Stimulated activated CD8-positive, alpha-beta memory T cell treated with anti-CD3 and anti-CD28 coated beads, Interleukin-2, amount 100 ng/mL, for 48 hours (primary cell): ENCODE measurements around the gene C19orf67.
"Not testable (repeated sequence)": the region's sequence is repeated elsewhere in the genome, so short reads cannot be mapped to it uniquely, and the experiment has no call there.

Experiments
- DNase-seq, 2 donors: peaks; one replicate each; pipeline ENCODE4 v3.0.0-alpha.2; 2020; ENCODE audit warnings: low read depth in 2 of 2

The C19orf67 gene

GRCh38 chr19:14056741-14057356, 28.7 kb downstream of the C19orf67 start:
- no peak for DNase-seq

GRCh38 chr19:14056069-14056666, 29.4 kb downstream of the C19orf67 start:
- no peak for DNase-seq

GRCh38 chr19:14055396-14055795, 30.2 kb downstream of the C19orf67 start:
- no peak for DNase-seq

GRCh38 chr19:14054721-14055120, 30.9 kb downstream of the C19orf67 start:
- DNase-seq, result no peak

- no peak for DNase-seq
These were observed 31.5 kb downstream of the C19orf67 start for GRCh38 chr19:14054099-14054498.

- no peak for DNase-seq
These were observed 32.1 kb downstream of the C19orf67 start for GRCh38 chr19:14053500-14053899.

- DNase-seq, result no peak
These were observed 32.6 kb downstream of the C19orf67 start for GRCh38 chr19:14053032-14053431.

GRCh38 chr19:14052470-14052869, 33.1 kb downstream of the C19orf67 start:
- no peak for DNase-seq

- DNase-seq, result no peak
These were observed 33.6 kb downstream of the C19orf67 start for GRCh38 chr19:14051980-14052379.

GRCh38 chr19:14050961-14051360, 34.6 kb downstream of the C19orf67 start:
- not testable (repeated sequence) for DNase-seq

- no peak for DNase-seq
These were observed 35.1 kb downstream of the C19orf67 start for GRCh38 chr19:14050512-14050911.

- DNase-seq, result peak; percentile 61 to 76
These were observed 37.0 kb downstream of the C19orf67 start for GRCh38 chr19:14048443-14049153.

- not testable (repeated sequence) for DNase-seq
These were observed 37.7 kb downstream of the C19orf67 start for GRCh38 chr19:14047866-14048265.

- DNase-seq, result not testable (repeated sequence)
These were observed 42.6 kb downstream of the C19orf67 start for GRCh38 chr19:14042659-14043608.

GRCh38 chr19:14039181-14039580, 46.4 kb downstream of the C19orf67 start:
- no peak for DNase-seq

GRCh38 chr19:14035706-14036105, 49.9 kb downstream of the C19orf67 start:
- no peak for DNase-seq

- not testable (repeated sequence) for DNase-seq
These were observed 50.4 kb downstream of the C19orf67 start for GRCh38 chr19:14035159-14035558.

GRCh38 chr19:14033946-14034345, 51.6 kb downstream of the C19orf67 start:
- DNase-seq, result no peak

GRCh38 chr19:14031719-14032480, 53.7 kb downstream of the C19orf67 start, which contains the start of gene IL27RA:
Gene IL27RA, plus strand, starts transcription at chr19:14031762. Its CDS starts 111 bp downstream, at chr19:14031873.
- DNase-seq, result peak; percentile 60 to 63
